HEK293 (cell line): ENCODE measurements around the gene STUB1.

ENCODE experiments used
- MEIS1 ChIP-seq: sonication (generic); formaldehyde crosslinking; IDR thresholded peaks from 2 replicates; pipeline ENCODE4 v1.8.1; 2022; ENCODE audit warnings: missing genetic modification reagents, mild to moderate bottlenecking, borderline replicate concordance
- SALL2 ChIP-seq: fragments of 450-650 bp; formaldehyde crosslinking; IDR thresholded peaks from 2 replicates; pipeline ENCODE4 v1.5.0; 2017; ENCODE audit warnings: missing biosample characterization, mild to moderate bottlenecking, missing genetic modification characterization, borderline replicate concordance
- SCRT1 ChIP-seq: fragments of 450-650 bp; formaldehyde crosslinking; IDR thresholded peaks from 2 replicates; pipeline ENCODE4 v1.5.1; 2016; ENCODE audit warnings: missing biosample characterization, missing genetic modification characterization, borderline replicate concordance
- SP7 ChIP-seq: fragments of 450-650 bp; formaldehyde crosslinking; IDR thresholded peaks from 2 replicates; pipeline ENCODE4 v1.5.1; 2016; ENCODE audit warnings: missing biosample characterization, missing genetic modification characterization
- ZBTB1 ChIP-seq: fragments of 450-650 bp; formaldehyde crosslinking; IDR thresholded peaks from 2 replicates; pipeline ENCODE4 v1.5.1; 2016; ENCODE audit warnings: missing biosample characterization, missing genetic modification characterization
- ZFP37 ChIP-seq: fragments of 450-650 bp; formaldehyde crosslinking; IDR thresholded peaks from 2 replicates; pipeline ENCODE4 v1.5.1; 2016; ENCODE audit warnings: missing biosample characterization, missing genetic modification characterization
- ZFP41 ChIP-seq: fragments of 450-650 bp; formaldehyde crosslinking; IDR thresholded peaks from 2 replicates; pipeline ENCODE4 v1.5.1; 2016; ENCODE audit warnings: missing biosample characterization, missing genetic modification characterization, borderline replicate concordance
- ZIC2 ChIP-seq: fragments of 450-650 bp; formaldehyde crosslinking; IDR thresholded peaks from 2 replicates; pipeline ENCODE4 v1.5.1; 2016; ENCODE audit warnings: missing biosample characterization, missing genetic modification characterization
- ZNF10 ChIP-seq: fragments of 450-650 bp; formaldehyde crosslinking; IDR thresholded peaks from 2 replicates; pipeline ENCODE4 v1.5.1; 2017; ENCODE audit warnings: missing biosample characterization, missing genetic modification characterization
- ZNF138 ChIP-seq: fragments of 450-650 bp; formaldehyde crosslinking; IDR thresholded peaks from 2 replicates; pipeline ENCODE4 v1.5.1; 2016; ENCODE audit warnings: missing biosample characterization, missing genetic modification characterization, borderline replicate concordance
- ZNF140 ChIP-seq: fragments of 450-650 bp; formaldehyde crosslinking; IDR thresholded peaks from 2 replicates; pipeline ENCODE4 v1.5.1; 2016; ENCODE audit warnings: missing biosample characterization, missing genetic modification characterization
- ZNF266 ChIP-seq: fragments of 450-650 bp; formaldehyde crosslinking; IDR thresholded peaks from 2 replicates; pipeline ENCODE4 v1.5.1; 2016; ENCODE audit warnings: missing biosample characterization, missing genetic modification characterization, low read depth
- ZNF37A ChIP-seq: fragments of 450-650 bp; IDR thresholded peaks from 2 replicates; pipeline ENCODE4 v1.5.1; 2018; ENCODE audit warnings: missing biosample characterization, missing genetic modification characterization
- ZNF473 ChIP-seq: fragments of 450-650 bp; formaldehyde crosslinking; IDR thresholded peaks from 2 replicates; pipeline ENCODE4 v1.5.1; 2017; ENCODE audit warnings: missing biosample characterization, missing genetic modification characterization
- ZNF501 ChIP-seq: fragments of 450-650 bp; formaldehyde crosslinking; IDR thresholded peaks from 2 replicates; pipeline ENCODE4 v1.5.1; 2016; ENCODE audit warnings: missing biosample characterization, missing genetic modification characterization
- ZNF510 ChIP-seq: fragments of 450-650 bp; formaldehyde crosslinking; IDR thresholded peaks from 2 replicates; pipeline ENCODE4 v1.5.1; 2018; ENCODE audit warnings: mild to moderate bottlenecking, missing genetic modification characterization, missing biosample characterization; ENCODE audit not compliant: insufficient replicate concordance
- ZNF514 ChIP-seq: fragments of 450-650 bp; formaldehyde crosslinking; IDR thresholded peaks from 2 replicates; pipeline ENCODE4 v1.5.1; 2016; ENCODE audit warnings: missing biosample characterization, missing genetic modification characterization
- ZNF585B ChIP-seq: fragments of 450-650 bp; formaldehyde crosslinking; IDR thresholded peaks from 2 replicates; pipeline ENCODE4 v1.5.1; 2016; ENCODE audit warnings: missing biosample characterization, missing genetic modification characterization
- ZNF623 ChIP-seq: fragments of 450-650 bp; formaldehyde crosslinking; IDR thresholded peaks from 2 replicates; pipeline ENCODE4 v1.5.1; 2016; ENCODE audit warnings: missing biosample characterization, missing genetic modification characterization
- ZNF626 ChIP-seq: fragments of 450-650 bp; sonication (Bioruptor Pico); formaldehyde crosslinking; IDR thresholded peaks from 2 replicates; pipeline ENCODE4 v1.5.1; 2018; ENCODE audit warnings: missing biosample characterization, missing genetic modification characterization, inconsistent platforms
- ZNF629 ChIP-seq: fragments of 450-650 bp; formaldehyde crosslinking; IDR thresholded peaks from 2 replicates; pipeline ENCODE4 v1.5.1; 2017; ENCODE audit warnings: missing biosample characterization, missing genetic modification characterization
- ZNF654 ChIP-seq: fragments of 450-650 bp; formaldehyde crosslinking; IDR thresholded peaks from 2 replicates; pipeline ENCODE4 v1.5.1; 2016; ENCODE audit warnings: low read depth, missing biosample characterization, missing genetic modification characterization
- ZNF791 ChIP-seq: fragments of 450-650 bp; formaldehyde crosslinking; IDR thresholded peaks from 2 replicates; pipeline ENCODE4 v1.5.1; 2016; ENCODE audit warnings: missing biosample characterization, missing genetic modification characterization
- ZNF830 ChIP-seq: fragments of 450-650 bp; IDR thresholded peaks from 2 replicates; pipeline ENCODE4 v1.5.0; 2018; ENCODE audit warnings: missing biosample characterization, missing genetic modification characterization, low read depth, mild to moderate bottlenecking, moderate library complexity
- ZNF837 ChIP-seq: fragments of 450-650 bp; formaldehyde crosslinking; IDR thresholded peaks from 2 replicates; pipeline ENCODE4 v1.5.1; 2016; ENCODE audit warnings: missing biosample characterization, missing genetic modification characterization
- ZSCAN30 ChIP-seq: fragments of 450-650 bp; IDR thresholded peaks from 2 replicates; pipeline ENCODE4 v1.5.1; 2018; ENCODE audit warnings: missing biosample characterization, mild to moderate bottlenecking, missing genetic modification characterization, moderate library complexity
- TF ChIP-seq, protein P1 (sequence below): fragments of 450-650 bp; formaldehyde crosslinking; IDR thresholded peaks from 2 replicates; pipeline ENCODE4 v1.5.1; 2016; ENCODE audit warnings: missing biosample characterization, missing genetic modification characterization
- TF ChIP-seq, protein P2 (sequence below): fragments of 450-650 bp; formaldehyde crosslinking; optimal IDR thresholded peaks from 2 replicates; pipeline ENCODE3; 2016; ENCODE audit warnings: missing biosample characterization, mild to moderate bottlenecking, missing genetic modification characterization
- TF ChIP-seq, protein P3 (sequence below): fragments of 450-650 bp; formaldehyde crosslinking; IDR thresholded peaks from 2 replicates; pipeline ENCODE4 v1.5.1; 2016; ENCODE audit warnings: missing biosample characterization, missing genetic modification characterization
- TF ChIP-seq, protein P4 (sequence below): fragments of 450-650 bp; formaldehyde crosslinking; IDR thresholded peaks from 2 replicates; pipeline ENCODE4 v1.5.1; 2016; ENCODE audit warnings: missing biosample characterization, missing genetic modification characterization
- TF ChIP-seq, protein P5 (sequence below): fragments of 450-650 bp; formaldehyde crosslinking; IDR thresholded peaks from 2 replicates; pipeline ENCODE4 v1.5.1; 2016; ENCODE audit warnings: missing biosample characterization, missing genetic modification characterization
- TF ChIP-seq, protein P6 (sequence below): fragments of 450-650 bp; formaldehyde crosslinking; IDR thresholded peaks from 2 replicates; pipeline ENCODE4 v1.5.1; 2016; ENCODE audit warnings: missing biosample characterization, missing genetic modification characterization

STUB1 gene

DNA sequence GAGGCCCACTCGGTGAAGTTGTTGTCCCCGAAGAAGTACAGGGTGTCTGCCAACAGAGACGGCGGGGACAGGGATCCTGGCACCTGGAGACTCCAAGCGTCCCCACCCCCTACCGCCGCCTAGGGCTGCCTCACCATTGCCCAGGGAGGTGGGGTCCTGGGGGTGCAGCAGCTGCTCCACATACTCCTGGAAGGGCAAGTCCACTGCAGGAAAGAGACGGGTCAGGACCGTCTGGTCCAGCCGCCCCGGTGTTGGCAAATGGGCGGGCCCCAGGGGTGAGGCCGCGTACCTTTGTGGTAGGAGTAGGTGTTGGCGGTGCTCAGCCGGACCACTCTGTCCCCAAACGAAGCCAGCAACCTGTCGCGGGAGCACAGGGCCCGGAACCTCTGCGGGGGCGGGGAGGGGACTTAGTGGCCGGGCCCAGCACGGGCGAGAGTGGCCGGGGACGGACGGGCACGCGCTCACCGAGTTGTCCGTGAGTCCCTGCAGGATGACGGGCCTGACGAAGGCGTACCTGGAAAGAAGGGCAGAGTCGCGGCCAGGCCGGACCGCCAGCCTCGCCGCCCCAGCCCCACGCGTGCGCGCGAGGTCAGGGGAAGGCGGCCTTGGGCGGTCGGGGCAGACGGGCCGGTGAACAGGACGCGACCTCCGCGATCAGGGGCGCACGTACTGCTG is 3.3 kb downstream of the STUB1 start (continued):
- TF ChIP-seq, protein P1, sequence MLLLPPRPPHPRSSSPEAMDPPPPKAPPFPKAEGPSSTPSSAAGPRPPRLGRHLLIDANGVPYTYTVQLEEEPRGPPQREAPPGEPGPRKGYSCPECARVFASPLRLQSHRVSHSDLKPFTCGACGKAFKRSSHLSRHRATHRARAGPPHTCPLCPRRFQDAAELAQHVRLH, result no peak
- no peak for TF ChIP-seq MEIS1
- TF ChIP-seq ZIC2 (tag by site-specific recombination), result no peak; the same call in 1 of the 2 replicates
- TF ChIP-seq, protein P2, sequence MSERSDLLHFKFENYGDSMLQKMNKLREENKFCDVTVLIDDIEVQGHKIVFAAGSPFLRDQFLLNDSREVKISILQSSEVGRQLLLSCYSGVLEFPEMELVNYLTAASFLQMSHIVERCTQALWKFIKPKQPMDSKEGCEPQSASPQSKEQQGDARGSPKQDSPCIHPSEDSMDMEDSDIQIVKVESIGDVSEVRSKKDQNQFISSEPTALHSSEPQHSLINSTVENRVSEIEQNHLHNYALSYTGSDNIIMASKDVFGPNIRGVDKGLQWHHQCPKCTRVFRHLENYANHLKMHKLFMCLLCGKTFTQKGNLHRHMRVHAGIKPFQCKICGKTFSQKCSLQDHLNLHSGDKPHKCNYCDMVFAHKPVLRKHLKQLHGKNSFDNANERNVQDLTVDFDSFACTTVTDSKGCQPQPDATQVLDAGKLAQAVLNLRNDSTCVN (tag by site-specific recombination), result peak; percentile 97
- TF ChIP-seq ZNF138 (tag by site-specific recombination), result no peak
- TF ChIP-seq ZNF626 (tag by site-specific recombination), result no peak
- TF ChIP-seq ZNF514, result no peak
- no peak for TF ChIP-seq ZNF473 (tag by site-specific recombination)
- TF ChIP-seq ZNF830, result no peak
- TF ChIP-seq ZNF629 (tag by site-specific recombination), result 0 out of 2 replicates have a peak, but pooled peaks have one; percentile 2
- TF ChIP-seq, protein P3, sequence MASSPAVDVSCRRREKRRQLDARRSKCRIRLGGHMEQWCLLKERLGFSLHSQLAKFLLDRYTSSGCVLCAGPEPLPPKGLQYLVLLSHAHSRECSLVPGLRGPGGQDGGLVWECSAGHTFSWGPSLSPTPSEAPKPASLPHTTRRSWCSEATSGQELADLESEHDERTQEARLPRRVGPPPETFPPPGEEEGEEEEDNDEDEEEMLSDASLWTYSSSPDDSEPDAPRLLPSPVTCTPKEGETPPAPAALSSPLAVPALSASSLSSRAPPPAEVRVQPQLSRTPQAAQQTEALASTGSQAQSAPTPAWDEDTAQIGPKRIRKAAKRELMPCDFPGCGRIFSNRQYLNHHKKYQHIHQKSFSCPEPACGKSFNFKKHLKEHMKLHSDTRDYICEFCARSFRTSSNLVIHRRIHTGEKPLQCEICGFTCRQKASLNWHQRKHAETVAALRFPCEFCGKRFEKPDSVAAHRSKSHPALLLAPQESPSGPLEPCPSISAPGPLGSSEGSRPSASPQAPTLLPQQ (tag by site-specific recombination), result peak; percentile 89
- TF ChIP-seq ZFP41 (tag by site-specific recombination), result no peak
- TF ChIP-seq ZNF140 (tag by site-specific recombination), result no peak
- no peak for TF ChIP-seq ZNF623 (tag by site-specific recombination)
- no peak for TF ChIP-seq ZNF37A
- no peak for TF ChIP-seq SALL2
- TF ChIP-seq ZNF585B (tag by site-specific recombination), result no peak
- TF ChIP-seq, protein P4, sequence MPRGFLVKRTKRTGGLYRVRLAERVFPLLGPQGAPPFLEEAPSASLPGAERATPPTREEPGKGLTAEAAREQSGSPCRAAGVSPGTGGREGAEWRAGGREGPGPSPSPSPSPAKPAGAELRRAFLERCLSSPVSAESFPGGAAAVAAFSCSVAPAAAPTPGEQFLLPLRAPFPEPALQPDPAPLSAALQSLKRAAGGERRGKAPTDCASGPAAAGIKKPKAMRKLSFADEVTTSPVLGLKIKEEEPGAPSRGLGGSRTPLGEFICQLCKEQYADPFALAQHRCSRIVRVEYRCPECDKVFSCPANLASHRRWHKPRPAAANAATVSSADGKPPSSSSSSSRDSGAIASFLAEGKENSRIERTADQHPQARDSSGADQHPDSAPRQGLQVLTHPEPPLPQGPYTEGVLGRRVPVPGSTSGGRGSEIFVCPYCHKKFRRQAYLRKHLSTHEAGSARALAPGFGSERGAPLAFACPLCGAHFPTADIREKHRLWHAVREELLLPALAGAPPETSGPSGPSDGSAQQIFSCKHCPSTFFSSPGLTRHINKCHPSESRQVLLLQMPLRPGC (tag by site-specific recombination), result no peak; the same call in 1 of the 2 replicates
- TF ChIP-seq ZNF10 (tag by site-specific recombination), result peak; percentile 82
- no peak for TF ChIP-seq ZNF266 (tag by site-specific recombination)
- TF ChIP-seq ZSCAN30, result peak; percentile 24; the same call in 1 of the 2 replicates
- TF ChIP-seq ZNF510, result no peak
- TF ChIP-seq, protein P5, sequence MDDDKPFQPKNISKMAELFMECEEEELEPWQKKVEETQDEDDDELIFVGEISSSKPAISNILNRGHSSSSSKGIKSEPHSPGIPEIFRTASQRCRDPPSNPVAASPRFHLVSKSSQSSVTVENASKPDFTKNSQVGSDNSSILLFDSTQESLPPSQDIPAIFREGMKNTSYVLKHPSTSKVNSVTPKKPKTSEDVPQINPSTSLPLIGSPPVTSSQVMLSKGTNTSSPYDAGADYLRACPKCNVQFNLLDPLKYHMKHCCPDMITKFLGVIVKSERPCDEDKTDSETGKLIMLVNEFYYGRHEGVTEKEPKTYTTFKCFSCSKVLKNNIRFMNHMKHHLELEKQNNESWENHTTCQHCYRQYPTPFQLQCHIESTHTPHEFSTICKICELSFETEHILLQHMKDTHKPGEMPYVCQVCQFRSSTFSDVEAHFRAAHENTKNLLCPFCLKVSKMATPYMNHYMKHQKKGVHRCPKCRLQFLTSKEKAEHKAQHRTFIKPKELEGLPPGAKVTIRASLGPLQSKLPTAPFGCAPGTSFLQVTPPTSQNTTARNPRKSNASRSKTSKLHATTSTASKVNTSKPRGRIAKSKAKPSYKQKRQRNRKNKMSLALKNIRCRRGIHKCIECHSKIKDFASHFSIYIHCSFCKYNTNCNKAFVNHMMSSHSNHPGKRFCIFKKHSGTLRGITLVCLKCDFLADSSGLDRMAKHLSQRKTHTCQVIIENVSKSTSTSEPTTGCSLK, result no peak
- TF ChIP-seq ZBTB1, result no peak
- peak; percentile 35; the same call in 1 of the 2 replicates for TF ChIP-seq SP7 (tag by site-specific recombination)
- TF ChIP-seq ZFP37 (tag by site-specific recombination), result peak; percentile 90; the same call in 1 of the 2 replicates
- TF ChIP-seq, protein P6, sequence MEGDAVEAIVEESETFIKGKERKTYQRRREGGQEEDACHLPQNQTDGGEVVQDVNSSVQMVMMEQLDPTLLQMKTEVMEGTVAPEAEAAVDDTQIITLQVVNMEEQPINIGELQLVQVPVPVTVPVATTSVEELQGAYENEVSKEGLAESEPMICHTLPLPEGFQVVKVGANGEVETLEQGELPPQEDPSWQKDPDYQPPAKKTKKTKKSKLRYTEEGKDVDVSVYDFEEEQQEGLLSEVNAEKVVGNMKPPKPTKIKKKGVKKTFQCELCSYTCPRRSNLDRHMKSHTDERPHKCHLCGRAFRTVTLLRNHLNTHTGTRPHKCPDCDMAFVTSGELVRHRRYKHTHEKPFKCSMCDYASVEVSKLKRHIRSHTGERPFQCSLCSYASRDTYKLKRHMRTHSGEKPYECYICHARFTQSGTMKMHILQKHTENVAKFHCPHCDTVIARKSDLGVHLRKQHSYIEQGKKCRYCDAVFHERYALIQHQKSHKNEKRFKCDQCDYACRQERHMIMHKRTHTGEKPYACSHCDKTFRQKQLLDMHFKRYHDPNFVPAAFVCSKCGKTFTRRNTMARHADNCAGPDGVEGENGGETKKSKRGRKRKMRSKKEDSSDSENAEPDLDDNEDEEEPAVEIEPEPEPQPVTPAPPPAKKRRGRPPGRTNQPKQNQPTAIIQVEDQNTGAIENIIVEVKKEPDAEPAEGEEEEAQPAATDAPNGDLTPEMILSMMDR (tag by site-specific recombination), result 0 out of 2 replicates have a peak, but pooled peaks have one; percentile 22
- no peak for TF ChIP-seq ZNF791
- peak; percentile 65 for TF ChIP-seq SCRT1
- TF ChIP-seq ZNF501, result 0 out of 2 replicates have a peak, but pooled peaks have one; percentile 64
- no peak for TF ChIP-seq ZNF837 (tag by site-specific recombination)
- TF ChIP-seq ZNF654 (tag by site-specific recombination), result no peak
